Measurements from ENCODE around the gene PTPRE.

DNA sequence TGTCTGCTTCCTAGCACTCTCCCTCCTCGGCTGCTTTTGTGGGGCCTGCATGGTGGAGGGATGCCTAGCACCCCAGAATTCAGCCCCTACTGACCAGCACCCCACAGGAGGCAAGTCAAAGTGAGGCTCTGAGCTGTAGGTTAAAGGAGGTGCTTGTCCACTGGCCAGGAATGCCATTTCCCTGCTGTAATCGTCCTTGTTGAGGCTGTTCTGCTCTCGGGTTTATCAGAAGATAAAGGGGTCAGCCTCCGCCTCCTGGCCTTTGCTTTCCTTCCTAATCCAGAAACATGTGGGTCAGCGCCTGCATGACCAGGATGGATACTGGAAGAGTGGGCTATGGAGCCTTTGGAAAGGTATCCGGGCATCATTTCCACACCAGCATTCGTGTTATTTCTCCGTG lies 120.4 kb downstream of the PTPRE start:
- no peak for TF ChIP-seq POLR2A (IDR thresholded peaks at IDR 0.05; ENCODE audit: low read depth, low read length)
- no peak for TF ChIP-seq POLR2AphosphoS5 (IDR thresholded peaks at IDR 0.05; ENCODE audit: low read depth, low read length)
